HCT116 (cell line): Measurements from ENCODE around the gene MERTK. TPM values are rescaled to one million over a fixed set of nuclear protein-coding genes. Genes with fewer than 3 reads are reported as not detected.

Experiments
- ATAC-seq: fragments of 200-7000 bp; cut with Tn5 transposase; 2 replicates; pipeline ENCODE4 v1.9.1; 2020; ENCODE audit warnings: mild to moderate bottlenecking, moderate library complexity
- BruUV-seq: library from RNA; stranded (reverse); fragments of 400-500 nt; replicated peaks from 2 replicates; lab custom pipeline; 2021; lab: Mats Ljungman, UMichigan
- CTCF ChIA-PET: fragments of 300-600 bp; sonication (Branson Sonifier 250); formaldehyde crosslinking; loops from one replicate; lab custom pipeline; 2021; ENCODE audit warnings: antibody characterized with exemption; lab: Charles Lee
- POLR2A ChIA-PET: fragments of 300-600, 350-600 bp; sonication (Branson Sonifier 250); formaldehyde crosslinking; loops from one replicate; lab custom pipeline; 2021; ENCODE audit warnings: antibody characterized with exemption; lab: Charles Lee
- RAD21 ChIA-PET, 2 experiments: fragments of 300-600 bp; sonication (Branson Sonifier 250); formaldehyde crosslinking; loops; one replicate each; lab custom pipeline; 2023; ENCODE audit warnings: low total read pairs in 2 of 2; ENCODE audit not compliant: uncharacterized antibody in 2 of 2, unreplicated experiment in 2 of 2, low non-redundant PET in 1 of 2; lab: Charles Lee
- DNase-seq: peaks from one replicate; pipeline ENCODE4 v3.0.0-alpha.2; 2010; ENCODE audit warnings: low read depth, low spot score
- H2AFZ ChIP-seq: fragments of 200-600 bp; shearing (Covaris generic), sonication (generic); 2 replicates; pipeline ENCODE4 v1.6.1; 2017; ENCODE audit warnings: low read depth, mixed run types, mixed read lengths, antibody characterized with exemption, low read length; ENCODE audit not compliant: poor library complexity, severe bottlenecking
- H3K27ac ChIP-seq: 2 replicates; pipeline ENCODE4 v1.5.1; 2012; ENCODE audit warnings: low read depth, low read length
- H3K27me3 ChIP-seq: fragments of 200-600 bp; sonication (generic); 2 replicates; pipeline ENCODE4 v1.6.1; 2016; ENCODE audit warnings: mixed run types, low read length, mixed read lengths; ENCODE audit not compliant: insufficient read depth
- H3K36me3 ChIP-seq, 2 experiments: fragments of 200-500 bp in 1 of 2; fragments of 200-600 bp in 1 of 2; sonication (Bioruptor generic) in 1 of 2; sonication (generic) in 1 of 2; 2 replicates each; pipeline versions ENCODE4 v1.5.1 to v1.6.1; 2014 to 2016; ENCODE audit warnings: low read length in 2 of 2, inconsistent platforms in 1 of 2, mixed read lengths in 1 of 2, mixed run types in 1 of 2; ENCODE audit not compliant: insufficient read depth in 2 of 2, control insufficient read depth in 1 of 2
- H3K4me1 ChIP-seq, 2 experiments: fragments of 200-600 bp in 1 of 2; sonication (generic) in 1 of 2; 2 replicates each; pipeline versions ENCODE4 v1.5.1 to v1.6.1; 2012 to 2017; ENCODE audit warnings: low read length in 2 of 2, inconsistent platforms in 1 of 2, mild to moderate bottlenecking in 1 of 2, mixed read lengths in 1 of 2, mixed run types in 1 of 2, moderate library complexity in 1 of 2; ENCODE audit not compliant: insufficient read depth in 2 of 2, control insufficient read depth in 1 of 2
- H3K4me2 ChIP-seq: fragments of 200-600 bp; sonication (generic); 2 replicates; pipeline ENCODE4 v1.6.1; 2017; ENCODE audit warnings: mixed run types, low read length, mixed read lengths
- H3K4me3 ChIP-seq, 2 experiments: fragments of 200-600 bp in 1 of 2; sonication (generic) in 1 of 2; replicated peaks in 1 of 2; 2 replicates each; pipeline ENCODE4 v1.5.1; 2011 to 2016; ENCODE audit warnings: low read length in 2 of 2, control low read depth in 1 of 2, low read depth in 1 of 2, mild to moderate bottlenecking in 1 of 2, mixed read lengths in 1 of 2, mixed run types in 1 of 2
- H3K79me2 ChIP-seq: fragments of 200-600 bp; sonication (generic); 2 replicates; pipeline ENCODE4 v1.6.1; 2017; ENCODE audit warnings: mild to moderate bottlenecking, mixed run types, low read length, moderate library complexity, mixed read lengths; ENCODE audit not compliant: insufficient read depth
- H3K9ac ChIP-seq: fragments of 200-600 bp; sonication (generic); 2 replicates; pipeline ENCODE4 v1.6.1; 2016; ENCODE audit warnings: low read length, mixed read lengths
- H3K9me2 ChIP-seq: fragments of 200-600 bp; sonication (generic), shearing (Covaris generic); 2 replicates; pipeline ENCODE4 v1.6.1; 2017; ENCODE audit warnings: mixed run types, mild to moderate bottlenecking, moderate library complexity; ENCODE audit not compliant: insufficient read depth
- H3K9me3 ChIP-seq, 2 experiments: fragments of 200-500 bp in 1 of 2; fragments of 200-600 bp in 1 of 2; sonication (Bioruptor generic) in 1 of 2; sonication (generic) in 1 of 2; 2 replicates each; pipeline ENCODE4 v1.6.1; 2014 to 2017; ENCODE audit warnings: low read length in 2 of 2, mixed read lengths in 2 of 2, inconsistent platforms in 1 of 2, low read depth in 1 of 2, mild to moderate bottlenecking in 1 of 2, mixed run types in 1 of 2, moderate library complexity in 1 of 2; ENCODE audit not compliant: control insufficient read depth in 1 of 2, insufficient read depth in 1 of 2
- H4K20me1 ChIP-seq: fragments of 200-600 bp; sonication (generic), shearing (Covaris generic); 2 replicates; pipeline ENCODE4 v1.6.1; 2017; ENCODE audit warnings: mixed run types, mild to moderate bottlenecking, moderate library complexity; ENCODE audit not compliant: insufficient read depth
- CTCF ChIP-seq, 3 experiments: fragments of 200-600 bp in 1 of 3; sonication (generic) in 1 of 3; IDR thresholded peaks in 2 of 3; conservative IDR thresholded peaks in 1 of 3; 2 replicates each; pipeline ENCODE4 v1.5.1; 2012 to 2017; ENCODE audit warnings: low read depth in 2 of 3, low read length in 2 of 3, antibody characterized with exemption in 1 of 3, borderline replicate concordance in 1 of 3, control low read depth in 1 of 3, mild to moderate bottlenecking in 1 of 3, mixed read lengths in 1 of 3, mixed run types in 1 of 3, moderate library complexity in 1 of 3; ENCODE audit not compliant: insufficient read depth in 1 of 3
- EGR1 ChIP-seq: IDR thresholded peaks from 2 replicates; pipeline ENCODE4 v1.6.1; 2012; ENCODE audit warnings: low read depth
- JUND ChIP-seq: IDR thresholded peaks from 2 replicates; pipeline ENCODE4 v1.6.1; 2012
- REST ChIP-seq: IDR thresholded peaks from 2 replicates; pipeline ENCODE4 v1.6.1; 2012; ENCODE audit warnings: low read depth
- SRF ChIP-seq: IDR thresholded peaks from 2 replicates; pipeline ENCODE4 v1.6.1; 2012; ENCODE audit warnings: low read depth
- TCF7L2 ChIP-seq: IDR thresholded peaks from 2 replicates; pipeline ENCODE4 v1.7.0; 2011; ENCODE audit warnings: borderline replicate concordance, inconsistent platforms; ENCODE audit not compliant: insufficient read depth, insufficient read length; ENCODE audit errors: extremely low read depth
- intact Hi-C: fragments of 100-400 bp; cut with micrococcal nuclease; formaldehyde crosslinking; loops from 2 replicates; pipeline ENCODE4 v1.10.0; 2022
- total RNA-seq: library from RNA; stranded (reverse); gene quantifications from one replicate; pipeline ENCODE4 v1.2.1, GENCODE V29; 2021; ENCODE audit not compliant: unreplicated experiment

Gene MERTK
- total RNA-seq, 1 experiment from 2014 or later: 5.7 TPM

GRCh38 chr2:112055730-112056625, 157.6 kb downstream of the MERTK start (continued):
- TF ChIP-seq CTCF (IDR thresholded peaks at IDR 0.05 in 2 of 3, conservative IDR thresholded peaks at IDR 0.05 in 1 of 3; ENCODE audit: borderline replicate concordance in 1 of 3, insufficient read depth in 1 of 3, low read depth in 2 of 3, low read length in 2 of 3) (no peak), EGR1 (peak; percentile 83), JUND (0 out of 2 replicates have a peak, but pooled peaks have one; percentile 51), TCF7L2 (peak; percentile 10), REST (no peak)
- TF ChIP-seq, all 23 proteins: peak for 10

GRCh38 chr2:112056626-112056987, 158.2 kb downstream of the MERTK start:
- ChIA-PET CTCF (no interaction called here), RAD21 (no interaction called here), POLR2A (no interaction called here)
- TF ChIP-seq SRF (0 out of 2 replicates have a peak, but pooled peaks have one; percentile 0), JUND (no peak)
- Histone ChIP-seq H4K20me1 (no peaks in the 10 kb centered on the region), H3K4me3 (peak overlapping the region; percentile 62 to 89), H2AFZ (no peak overlapping the region), H3K4me1 (peaks cover 16 to 21% of the 10 kb centered on the region in 2 experiments), H3K36me3 (0 out of 4 replicates have a peak, but pooled peaks cover 0 to 5% of the 10 kb centered on the region in 2 experiments), H3K9ac (peak overlapping the region; percentile 90), H3K79me2 (peaks cover 18% of the 10 kb centered on the region), H3K27me3 (no peaks in the 10 kb centered on the region), H3K27ac (peak overlapping the region; percentile 95), H3K4me2 (peak overlapping the region; percentile 96), H3K9me2 (no peaks in the 10 kb centered on the region), H3K9me3 (no peaks in the 10 kb centered on the region)
- ATAC-seq (no peak), DNase-seq (no peak)
- intact Hi-C loops: loop anchor here (5.0 kb wide), 1 partner anchor 486 kb away; the partner anchor contains the start of gene POLR1B
- TSS peak; percentile 65 for BruUV-seq
